Neural cell (in vitro differentiated cells): ENCODE results near the gene COL23A1. TPM values are rescaled to one million over a fixed set of nuclear protein-coding genes. Genes with fewer than 3 reads are reported as not detected.

ENCODE experiments used
- H2AFZ ChIP-seq: fragments of 200-600, 300-800 bp; sonication (generic), shearing (Covaris generic); 2 replicates; pipeline ENCODE4 v1.6.0; 2014; ENCODE audit warnings: low read depth, mild to moderate bottlenecking, antibody characterized with exemption, low read length, moderate library complexity
- H3F3A ChIP-seq: fragments of 200-600 bp; shearing (Covaris generic); 2 replicates; pipeline ENCODE4 v1.6.1; 2016; ENCODE audit warnings: mild to moderate bottlenecking, moderate library complexity, mixed read lengths, antibody characterized with exemption, low read length; ENCODE audit not compliant: insufficient read depth, poor library complexity, severe bottlenecking
- H3K27ac ChIP-seq: fragments of 200-600, 300-800 bp; sonication (generic), shearing (Covaris generic); 2 replicates; pipeline ENCODE4 v1.5.1; 2014; ENCODE audit warnings: mild to moderate bottlenecking, low read length, moderate library complexity
- H3K27me3 ChIP-seq: fragments of 300-800, 200-600 bp; sonication (generic), shearing (Covaris generic); 2 replicates; pipeline ENCODE4 v1.6.0; 2014; ENCODE audit warnings: mild to moderate bottlenecking, low read depth, low read length, moderate library complexity; ENCODE audit not compliant: insufficient read depth
- H3K36me3 ChIP-seq: fragments of 300-800, 200-600 bp; sonication (generic), shearing (Covaris generic); 2 replicates; pipeline ENCODE4 v1.5.1; 2014; ENCODE audit warnings: mild to moderate bottlenecking, antibody characterized with exemption, low read length, moderate library complexity; ENCODE audit not compliant: insufficient read depth
- H3K4me2 ChIP-seq: fragments of 300-800, 200-600 bp; sonication (generic), shearing (Covaris generic); 2 replicates; pipeline ENCODE4 v1.6.0; 2014; ENCODE audit warnings: mild to moderate bottlenecking, low read length
- H3K4me3 ChIP-seq: fragments of 300-800, 200-600 bp; sonication (generic), shearing (Covaris generic); 2 replicates; pipeline ENCODE4 v1.5.1; 2014; ENCODE audit warnings: mild to moderate bottlenecking, low read length, moderate library complexity
- H3K79me2 ChIP-seq: fragments of 200-600 bp; shearing (Covaris generic); replicated peaks from 2 replicates; pipeline ENCODE4 v1.6.0; 2014; ENCODE audit warnings: mild to moderate bottlenecking, low read length, moderate library complexity; ENCODE audit not compliant: insufficient read depth
- H3K9ac ChIP-seq: fragments of 300-800, 200-600 bp; sonication (generic), shearing (Covaris generic); 2 replicates; pipeline ENCODE4 v1.6.1; 2016; ENCODE audit warnings: mild to moderate bottlenecking, low read length, mixed read lengths
- H3K9me2 ChIP-seq: fragments of 200-600 bp; shearing (Covaris generic); 2 replicates; pipeline ENCODE4 v1.6.1; 2016; ENCODE audit warnings: mild to moderate bottlenecking, low read length, mixed read lengths; ENCODE audit not compliant: insufficient read depth
- H3K9me3 ChIP-seq: fragments of 200-600, 300-800 bp; sonication (generic), shearing (Covaris generic); 2 replicates; pipeline ENCODE4 v1.6.1; 2016; ENCODE audit warnings: mild to moderate bottlenecking, mixed run types, low read length, moderate library complexity, mixed read lengths
- H4K20me1 ChIP-seq: fragments of 200-600 bp; shearing (Covaris generic); 2 replicates; pipeline ENCODE4 v1.6.1; 2016; ENCODE audit warnings: mild to moderate bottlenecking, mixed run types; ENCODE audit not compliant: insufficient read depth
- EZH2 ChIP-seq: fragments of 200-600, 300-800 bp; shearing (Covaris generic), sonication (generic); IDR thresholded peaks from 2 replicates; pipeline ENCODE4 v1.6.1; 2014; ENCODE audit warnings: antibody characterized with exemption, low read length, borderline replicate concordance, mild to moderate bottlenecking; ENCODE audit not compliant: insufficient read depth, poor library complexity, severe bottlenecking
- MXI1 ChIP-seq: fragments of 450-650 bp; conservative IDR thresholded peaks from 2 replicates; pipeline ENCODE4 v1.6.1; 2014; ENCODE audit warnings: antibody characterized with exemption, mild to moderate bottlenecking; ENCODE audit not compliant: poor library complexity, severe bottlenecking
- POLR2AphosphoS5 ChIP-seq: IDR thresholded peaks from 2 replicates; pipeline ENCODE4 v1.6.1; 2012
- RAD21 ChIP-seq: fragments of 450-650 bp; conservative IDR thresholded peaks from 2 replicates; pipeline ENCODE4 v1.6.1; 2014; ENCODE audit warnings: antibody characterized with exemption, mild to moderate bottlenecking, moderate library complexity
- REST ChIP-seq: IDR thresholded peaks from 2 replicates; pipeline ENCODE4 v1.6.1; 2012; ENCODE audit warnings: borderline replicate concordance
- SMC3 ChIP-seq: fragments of 450-650 bp; conservative IDR thresholded peaks from 2 replicates; pipeline ENCODE4 v1.6.1; 2014; ENCODE audit warnings: antibody characterized with exemption, mild to moderate bottlenecking, moderate library complexity; ENCODE audit not compliant: poor library complexity
- TAF1 ChIP-seq: IDR thresholded peaks from 2 replicates; pipeline ENCODE4 v1.6.1; 2012; ENCODE audit warnings: low read depth
- polyA plus RNA-seq: library from polyadenylated mRNA; depleted of rRNA; stranded (reverse); fragments of >200 nt; gene quantifications from 2 replicates; pipeline ENCODE4 v1.2.3, GENCODE V29; 2014
- TF ChIP-seq, protein P1 (sequence below): fragments of 450-650 bp; IDR thresholded peaks from 2 replicates; pipeline ENCODE4 v1.5.1; 2014; ENCODE audit warnings: antibody characterized with exemption, mild to moderate bottlenecking, moderate library complexity; ENCODE audit not compliant: poor library complexity, severe bottlenecking

Gene COL23A1
- polyA plus RNA-seq, 1 donor from 2014 or later: not detected

GRCh38 chr5:178572617-178573016, 17.6 kb downstream of the COL23A1 start:
- peaks cover 27% of the 10 kb centered on the region for H3K27me3 ChIP-seq
- H3K4me2 ChIP-seq: no peak overlapping the region
- H4K20me1 ChIP-seq: no peaks in the 10 kb centered on the region
- no peak overlapping the region for H3K9ac ChIP-seq
- H3K36me3 ChIP-seq: no peaks in the 10 kb centered on the region
- H3K9me3 ChIP-seq: no peaks in the 10 kb centered on the region
- no peak overlapping the region for H3K27ac ChIP-seq
- TF ChIP-seq MXI1 (no peak), EZH2 (no peak), TAF1 (no peak), SMC3 (no peak), REST (no peak), RAD21 (no peak), POLR2AphosphoS5 (no peak)
- TF ChIP-seq, protein P1, sequence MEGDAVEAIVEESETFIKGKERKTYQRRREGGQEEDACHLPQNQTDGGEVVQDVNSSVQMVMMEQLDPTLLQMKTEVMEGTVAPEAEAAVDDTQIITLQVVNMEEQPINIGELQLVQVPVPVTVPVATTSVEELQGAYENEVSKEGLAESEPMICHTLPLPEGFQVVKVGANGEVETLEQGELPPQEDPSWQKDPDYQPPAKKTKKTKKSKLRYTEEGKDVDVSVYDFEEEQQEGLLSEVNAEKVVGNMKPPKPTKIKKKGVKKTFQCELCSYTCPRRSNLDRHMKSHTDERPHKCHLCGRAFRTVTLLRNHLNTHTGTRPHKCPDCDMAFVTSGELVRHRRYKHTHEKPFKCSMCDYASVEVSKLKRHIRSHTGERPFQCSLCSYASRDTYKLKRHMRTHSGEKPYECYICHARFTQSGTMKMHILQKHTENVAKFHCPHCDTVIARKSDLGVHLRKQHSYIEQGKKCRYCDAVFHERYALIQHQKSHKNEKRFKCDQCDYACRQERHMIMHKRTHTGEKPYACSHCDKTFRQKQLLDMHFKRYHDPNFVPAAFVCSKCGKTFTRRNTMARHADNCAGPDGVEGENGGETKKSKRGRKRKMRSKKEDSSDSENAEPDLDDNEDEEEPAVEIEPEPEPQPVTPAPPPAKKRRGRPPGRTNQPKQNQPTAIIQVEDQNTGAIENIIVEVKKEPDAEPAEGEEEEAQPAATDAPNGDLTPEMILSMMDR: no peak
- no peak overlapping the region for H3K4me3 ChIP-seq
- H3K9me2 ChIP-seq: no peaks in the 10 kb centered on the region
- H3F3A ChIP-seq: no peaks in the 10 kb centered on the region
- H3K79me2 ChIP-seq: no peaks in the 10 kb centered on the region
- no peak overlapping the region for H2AFZ ChIP-seq

GRCh38 chr5:178569485-178569884, 20.7 kb downstream of the COL23A1 start:
- Histone ChIP-seq H3K36me3 (no peaks in the 10 kb centered on the region), H3K9ac (no peak overlapping the region)
- TF ChIP-seq SMC3 (no peak), RAD21 (no peak), MXI1 (no peak), TAF1 (no peak), EZH2 (no peak), POLR2AphosphoS5 (no peak)
- TF ChIP-seq, protein P1: no peak

More at GRCh38 chr5:178569485-178569884, 20.7 kb downstream of the COL23A1 start:
- no peaks in the 10 kb centered on the region for H3K9me3 ChIP-seq
- no peaks in the 10 kb centered on the region for H4K20me1 ChIP-seq
- H3K79me2 ChIP-seq: no peaks in the 10 kb centered on the region
- H2AFZ ChIP-seq: no peak overlapping the region
- H3K27me3 ChIP-seq: peaks cover under 1% of the 10 kb centered on the region
- no peak overlapping the region for H3K4me2 ChIP-seq
- no peaks in the 10 kb centered on the region for H3K9me2 ChIP-seq
- H3F3A ChIP-seq: no peaks in the 10 kb centered on the region
- no peak overlapping the region for H3K27ac ChIP-seq
- no peak overlapping the region for H3K4me3 ChIP-seq
